ENCODE data around the gene PARP1. TPM values are rescaled to one million over a fixed set of nuclear protein-coding genes. Genes with fewer than 3 reads are reported as not detected.

PARP1 gene
- total RNA-seq, 1 experiment from 2014 or later: 235 TPM

- CTCF ChIA-PET: interaction anchor here (0.7 to 9.8 kb wide), 15 partner anchors 10 to 1708 kb away, joined by 3 to 113 read pairs (median 4); partner anchors contain the start of gene LIN9
- Mint-ChIP-seq H3K27ac (ENCODE audit: low read depth, unreplicated experiment) (peak overlapping the region; percentile 75), H3K36me3 (ENCODE audit: insufficient read depth, unreplicated experiment) (peaks cover 44% of the 10 kb centered on the region), H3K9me3 (ENCODE audit: unreplicated experiment) (no peaks in the 10 kb centered on the region), H3K4me1 (ENCODE audit: insufficient read depth, unreplicated experiment) (peaks cover 38% of the 10 kb centered on the region), H3K27me3 (ENCODE audit: insufficient read depth, unreplicated experiment) (no peaks in the 10 kb centered on the region), H3K4me3 (ENCODE audit: unreplicated experiment) (peak overlapping the region; percentile 78)
- TF ChIP-seq CTCF (IDR thresholded peaks at IDR 0.05; ENCODE audit: unreplicated experiment): no peak
- no peak for DNase-seq (ENCODE audit: unreplicated experiment)
- no TSS peak for BruUV-seq (replicated peaks)
- POLR2A ChIA-PET: interaction anchor here (0.9 to 4.4 kb wide), 5 partner anchors 15 to 343 kb away, joined by 3 to 68 read pairs (median 4); partner anchors contain the start of gene LIN9
- intact Hi-C loops (cut with micrococcal nuclease): loop anchor here (10.0 kb wide), 1 partner anchor 339 kb away; the partner anchor contains the start of gene H3-3A
These were observed 3.6 kb downstream of the PARP1 start for GRCh38 chr1:226404063-226404903.

- H3K27me3 Mint-ChIP-seq (ENCODE audit: insufficient read depth, unreplicated experiment): no peaks in the 10 kb centered on the region
- peaks cover 38% of the 10 kb centered on the region for H3K4me1 Mint-ChIP-seq (ENCODE audit: insufficient read depth, unreplicated experiment)
- peaks cover 52% of the 10 kb centered on the region for H3K36me3 Mint-ChIP-seq (ENCODE audit: insufficient read depth, unreplicated experiment)
- H3K4me3 Mint-ChIP-seq (ENCODE audit: unreplicated experiment): no peak overlapping the region
- no peaks in the 10 kb centered on the region for H3K9me3 Mint-ChIP-seq (ENCODE audit: unreplicated experiment)
- H3K27ac Mint-ChIP-seq (ENCODE audit: low read depth, unreplicated experiment): peak overlapping the region; percentile 75
- no TSS peak for BruUV-seq (replicated peaks)
- no peak for TF ChIP-seq CTCF (IDR thresholded peaks at IDR 0.05; ENCODE audit: unreplicated experiment)
- ChIA-PET POLR2A (interaction anchor here (0.9 kb wide), 1 partner anchor 342 kb away, joined by 3 read pairs; no protein-coding TSS in a partner anchor), CTCF (interaction anchor here (0.7 to 9.8 kb wide), 9 partner anchors 9 to 338 kb away, joined by 3 to 113 read pairs (median 4); no protein-coding TSS in a partner anchor)
- intact Hi-C loops (cut with micrococcal nuclease): loop anchor here (10.0 kb wide), 1 partner anchor 339 kb away; the partner anchor contains the start of gene H3-3A
- DNase-seq (ENCODE audit: unreplicated experiment): peak; percentile 30
These were observed 4.5 kb downstream of the PARP1 start for GRCh38 chr1:226403201-226404034.

GRCh38 chr1:226402739-226403165 is 5.1 kb downstream of the PARP1 start:
- no peak for TF ChIP-seq CTCF (IDR thresholded peaks at IDR 0.05; ENCODE audit: unreplicated experiment)
- H3K36me3 Mint-ChIP-seq (ENCODE audit: insufficient read depth, unreplicated experiment): peaks cover 55% of the 10 kb centered on the region
- intact Hi-C loops (cut with micrococcal nuclease): loop anchor here (10.0 kb wide), 1 partner anchor 338 kb away; the partner anchor contains the start of gene H3-3A
- ChIA-PET CTCF (interaction anchor here (0.9 to 9.8 kb wide), 6 partner anchors 11 to 278 kb away, joined by 3 to 113 read pairs (median 4); no protein-coding TSS in a partner anchor), POLR2A (interaction anchor here (0.7 kb wide), 1 partner anchor 319 kb away, joined by 4 read pairs; no protein-coding TSS in a partner anchor)
- no peaks in the 10 kb centered on the region for H3K9me3 Mint-ChIP-seq (ENCODE audit: unreplicated experiment)
- no peak overlapping the region for H3K4me3 Mint-ChIP-seq (ENCODE audit: unreplicated experiment)
- no TSS peak for BruUV-seq (replicated peaks)
- H3K27ac Mint-ChIP-seq (ENCODE audit: low read depth, unreplicated experiment): no peak overlapping the region
- no peak for DNase-seq (ENCODE audit: unreplicated experiment)
- H3K4me1 Mint-ChIP-seq (ENCODE audit: insufficient read depth, unreplicated experiment): peaks cover 38% of the 10 kb centered on the region
- no peaks in the 10 kb centered on the region for H3K27me3 Mint-ChIP-seq (ENCODE audit: insufficient read depth, unreplicated experiment)

All from MCF 10A (cell line).